Activated CD4-positive, alpha-beta T cell treated with anti-CD3 and anti-CD28 coated beads for 48 hours (primary cell): ENCODE data around the gene CHST12.
"Not testable (repeated sequence)": the region's sequence is repeated elsewhere in the genome, so short reads cannot be mapped to it uniquely, and the experiment has no call there.

Source experiments
- DNase-seq: peaks from one replicate; pipeline ENCODE4 v3.0.0-alpha.2; 2020

Gene CHST12

GRCh38 chr7:2403014-2403717 is at the start of gene CHST12:
Gene CHST12 (plus strand): TSS chr7:2403611. CDS start chr7:2432640, 29,029 bp downstream.
- DNase-seq, result peak; percentile 95

- peak; percentile 93 for DNase-seq
Observed at GRCh38 chr7:2353936-2354185, 49.5 kb upstream of the CHST12 start.

- peak; percentile 91 for DNase-seq
Observed at GRCh38 chr7:2354186-2354938, 49.0 kb upstream of the CHST12 start, which contains the start of gene EIF3B. Gene EIF3B (plus strand): TSS chr7:2354827. CDS start chr7:2354922, 95 bp downstream.

- peak; percentile 49 for DNase-seq
Observed at GRCh38 chr7:2354939-2355704, 48.3 kb upstream of the CHST12 start.

GRCh38 chr7:2355705-2356008 is 47.8 kb upstream of the CHST12 start:
- DNase-seq, result no peak

GRCh38 chr7:2357165-2357564 is 46.2 kb upstream of the CHST12 start:
- no peak for DNase-seq

- no peak for DNase-seq
Observed at GRCh38 chr7:2357571-2357970, 45.8 kb upstream of the CHST12 start.

- DNase-seq, result no peak
Observed at GRCh38 chr7:2358968-2359527, 44.4 kb upstream of the CHST12 start.

GRCh38 chr7:2359610-2360009 is 43.8 kb upstream of the CHST12 start:
- no peak for DNase-seq

- no peak for DNase-seq
Observed at GRCh38 chr7:2360796-2361195, 42.6 kb upstream of the CHST12 start.

- no peak for DNase-seq
Observed at GRCh38 chr7:2362385-2363088, 40.9 kb upstream of the CHST12 start.

GRCh38 chr7:2369139-2369538 is 34.3 kb upstream of the CHST12 start:
- DNase-seq, result no peak

GRCh38 chr7:2371329-2371728 is 32.1 kb upstream of the CHST12 start:
- DNase-seq, result no peak

GRCh38 chr7:2372724-2373123 is 30.7 kb upstream of the CHST12 start:
- no peak for DNase-seq

- no peak for DNase-seq
Observed at GRCh38 chr7:2373124-2373556, 30.3 kb upstream of the CHST12 start.

- DNase-seq, result no peak
Observed at GRCh38 chr7:2373646-2374045, 29.8 kb upstream of the CHST12 start.

GRCh38 chr7:2374401-2374800 is 29.0 kb upstream of the CHST12 start:
- DNase-seq, result no peak

GRCh38 chr7:2374830-2375728 is 28.3 kb upstream of the CHST12 start:
- DNase-seq, result no peak

GRCh38 chr7:2376351-2377154 is 26.9 kb upstream of the CHST12 start:
- no peak for DNase-seq

GRCh38 chr7:2377492-2377891 is 25.9 kb upstream of the CHST12 start:
- not testable (repeated sequence) for DNase-seq

GRCh38 chr7:2378125-2378524 is 25.3 kb upstream of the CHST12 start:
- DNase-seq, result not testable (repeated sequence)
